ENCODE results near the gene AKAP6. TPM values are rescaled to one million over a fixed set of nuclear protein-coding genes. Genes with fewer than 3 reads are reported as not detected.

The AKAP6 gene
- total RNA-seq, 1 experiment from 2014 or later: 1.9 TPM

DNA sequence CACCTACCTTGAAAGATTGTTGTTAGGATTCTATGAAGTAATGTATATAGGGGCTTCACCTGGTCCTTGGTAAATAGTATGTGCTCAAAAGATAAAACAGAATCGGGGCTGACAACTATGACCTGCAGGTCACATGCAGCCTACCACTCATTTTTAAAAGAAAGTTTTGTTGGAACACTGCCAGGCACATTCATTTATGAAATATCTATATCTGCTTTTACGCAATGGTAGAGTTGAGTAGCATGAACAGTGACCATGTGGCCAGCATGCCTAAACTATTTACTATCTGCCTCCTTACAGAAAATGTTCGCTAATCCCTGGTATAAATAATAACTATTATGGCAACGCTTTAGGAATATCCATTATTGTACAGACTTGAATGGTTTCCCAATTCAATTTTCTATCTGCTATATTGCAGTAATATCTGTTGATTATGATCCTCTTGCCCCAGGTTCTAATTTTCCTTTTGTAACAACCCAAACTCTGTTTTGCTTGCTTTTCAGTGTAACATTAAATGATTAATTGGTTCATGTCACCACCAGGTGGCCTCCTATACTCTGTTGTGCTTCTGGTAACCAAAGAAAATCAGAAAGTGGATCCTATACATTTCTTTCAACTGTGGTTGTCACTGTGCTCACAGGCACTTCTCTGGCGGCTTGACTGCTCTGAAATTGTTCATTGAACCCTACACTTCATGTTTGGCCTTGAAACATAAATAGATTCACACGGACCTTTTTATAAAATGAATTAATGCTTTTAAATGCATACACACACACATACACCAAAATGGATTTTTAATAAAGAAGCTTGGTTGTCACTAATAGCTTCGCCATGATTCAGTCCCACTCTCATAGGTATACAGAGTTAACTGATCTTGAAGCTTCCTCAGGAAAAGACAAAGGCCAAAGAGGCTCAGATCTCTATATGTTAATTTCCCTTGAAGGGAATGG lies 381.9 kb downstream of the AKAP6 start:
- CTCF ChIA-PET: interaction anchor here (0.8 to 1.0 kb wide), 2 partner anchors 1082 to 1590 kb away, joined by 3 to 5 read pairs; no protein-coding TSS in a partner anchor
- POLR2A ChIA-PET: no interaction called here
- H3K9me2 ChIP-seq (ENCODE audit: insufficient read depth): no peaks in the 10 kb centered on the region
- no peak overlapping the region for H3K4me2 ChIP-seq (ENCODE audit: low read length)
- H4K20me1 ChIP-seq (ENCODE audit: insufficient read depth): no peaks in the 10 kb centered on the region
- H3K27ac ChIP-seq (ENCODE audit: low read depth, low read length): no peak overlapping the region
- no peaks in the 10 kb centered on the region for H3K9me3 ChIP-seq (ENCODE audit: control insufficient read depth in 1 of 2, insufficient read depth in 1 of 2, low read depth in 1 of 2, low read length in 2 of 2)
- ATAC-seq (peak; percentile 52; the same call in 1 of the 2 replicates), DNase-seq (ENCODE audit: low read depth, low spot score) (peak; percentile 6)
- BruUV-seq (replicated peaks): no TSS peak
- H3K9ac ChIP-seq (ENCODE audit: low read length): no peak overlapping the region
- no peak overlapping the region for H2AFZ ChIP-seq (ENCODE audit: low read depth, low read length, poor library complexity, severe bottlenecking)
- intact Hi-C loops (cut with micrococcal nuclease): loop anchor here (1.0 to 5.0 kb wide), 2 partner anchors 1081 to 1591 kb away; no protein-coding TSS in a partner anchor
- RAD21 ChIA-PET (ENCODE audit: low non-redundant PET in 1 of 2, low total read pairs in 2 of 2, uncharacterized antibody in 2 of 2, unreplicated experiment in 2 of 2): no interaction called here
- H3K4me3 ChIP-seq (replicated peaks in 1 of 2; ENCODE audit: low read depth in 1 of 2, low read length in 2 of 2): no peak overlapping the region
- H3K79me2 ChIP-seq (ENCODE audit: insufficient read depth, low read length): no peaks in the 10 kb centered on the region
- H3K27me3 ChIP-seq (ENCODE audit: insufficient read depth, low read length): peaks cover 15% of the 10 kb centered on the region; the same call in 1 of the 2 replicates
- H3K36me3 ChIP-seq (ENCODE audit: control insufficient read depth in 1 of 2, insufficient read depth in 2 of 2, low read length in 2 of 2): no peaks in the 10 kb centered on the region
- TF ChIP-seq, protein P1, sequence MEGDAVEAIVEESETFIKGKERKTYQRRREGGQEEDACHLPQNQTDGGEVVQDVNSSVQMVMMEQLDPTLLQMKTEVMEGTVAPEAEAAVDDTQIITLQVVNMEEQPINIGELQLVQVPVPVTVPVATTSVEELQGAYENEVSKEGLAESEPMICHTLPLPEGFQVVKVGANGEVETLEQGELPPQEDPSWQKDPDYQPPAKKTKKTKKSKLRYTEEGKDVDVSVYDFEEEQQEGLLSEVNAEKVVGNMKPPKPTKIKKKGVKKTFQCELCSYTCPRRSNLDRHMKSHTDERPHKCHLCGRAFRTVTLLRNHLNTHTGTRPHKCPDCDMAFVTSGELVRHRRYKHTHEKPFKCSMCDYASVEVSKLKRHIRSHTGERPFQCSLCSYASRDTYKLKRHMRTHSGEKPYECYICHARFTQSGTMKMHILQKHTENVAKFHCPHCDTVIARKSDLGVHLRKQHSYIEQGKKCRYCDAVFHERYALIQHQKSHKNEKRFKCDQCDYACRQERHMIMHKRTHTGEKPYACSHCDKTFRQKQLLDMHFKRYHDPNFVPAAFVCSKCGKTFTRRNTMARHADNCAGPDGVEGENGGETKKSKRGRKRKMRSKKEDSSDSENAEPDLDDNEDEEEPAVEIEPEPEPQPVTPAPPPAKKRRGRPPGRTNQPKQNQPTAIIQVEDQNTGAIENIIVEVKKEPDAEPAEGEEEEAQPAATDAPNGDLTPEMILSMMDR (IDR thresholded peaks at IDR 0.05 in 2 of 3, conservative IDR thresholded peaks at IDR 0.05 in 1 of 3; ENCODE audit: borderline replicate concordance in 1 of 3, insufficient read depth in 1 of 3, low read depth in 2 of 3, low read length in 2 of 3): peak; percentile 33 to 56 (median 49); a peak in 5 of 6 replicates
- TF ChIP-seq RAD21 (IDR thresholded peaks at IDR 0.05; ENCODE audit: low read depth): peak; percentile 47
- no peak for TF ChIP-seq EZH2 (IDR thresholded peaks at IDR 0.05)
- no peaks in the 10 kb centered on the region for H3K4me1 ChIP-seq (ENCODE audit: control insufficient read depth in 1 of 2, insufficient read depth in 2 of 2, low read length in 2 of 2)

DNA sequence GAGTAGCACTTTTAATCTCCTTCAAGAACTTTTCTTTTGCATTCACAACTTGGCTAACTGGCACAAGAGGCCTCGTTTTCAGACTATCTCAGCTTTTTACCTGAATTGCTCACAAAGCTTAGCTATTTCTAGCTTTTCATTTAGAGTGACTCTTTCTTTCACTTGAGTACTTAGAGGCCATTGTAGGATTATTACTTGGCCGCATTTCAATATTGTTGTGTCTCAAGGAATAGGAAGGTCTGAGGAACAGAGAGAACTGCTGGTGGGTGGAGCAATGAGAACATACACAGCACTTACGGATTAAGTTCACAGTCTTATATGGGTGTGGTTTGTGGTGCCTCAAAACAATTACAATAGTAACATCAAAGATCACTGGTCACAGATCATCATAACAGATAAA lies 384.8 kb downstream of the AKAP6 start:
- no peaks in the 10 kb centered on the region for H3K4me1 ChIP-seq (ENCODE audit: control insufficient read depth in 1 of 2, insufficient read depth in 2 of 2, low read length in 2 of 2)
- H3K27me3 ChIP-seq (ENCODE audit: insufficient read depth, low read length): 0 out of 2 replicates have a peak, but pooled peaks cover 6% of the 10 kb centered on the region
- ChIA-PET RAD21 (ENCODE audit: low non-redundant PET in 1 of 2, low total read pairs in 2 of 2, uncharacterized antibody in 2 of 2, unreplicated experiment in 2 of 2) (no interaction called here), CTCF (no interaction called here), POLR2A (no interaction called here)
- ATAC-seq (no peak), DNase-seq (ENCODE audit: low read depth, low spot score) (no peak)
- no peaks in the 10 kb centered on the region for H3K36me3 ChIP-seq (ENCODE audit: control insufficient read depth in 1 of 2, insufficient read depth in 2 of 2, low read length in 2 of 2)
- no peaks in the 10 kb centered on the region for H3K79me2 ChIP-seq (ENCODE audit: insufficient read depth, low read length)
- TF ChIP-seq TCF7L2 (IDR thresholded peaks at IDR 0.05; ENCODE audit: borderline replicate concordance, extremely low read depth, insufficient read depth, insufficient read length): no peak
- TF ChIP-seq FOSL1 (IDR thresholded peaks at IDR 0.05; ENCODE audit: low read depth): no peak
- TF ChIP-seq EZH2phosphoT487 (IDR thresholded peaks at IDR 0.05; ENCODE audit: borderline replicate concordance): no peak
- no peak for TF ChIP-seq EZH2 (IDR thresholded peaks at IDR 0.05)
- TF ChIP-seq SIN3A (IDR thresholded peaks at IDR 0.05; ENCODE audit: low read depth): no peak
- TF ChIP-seq, protein P2, sequence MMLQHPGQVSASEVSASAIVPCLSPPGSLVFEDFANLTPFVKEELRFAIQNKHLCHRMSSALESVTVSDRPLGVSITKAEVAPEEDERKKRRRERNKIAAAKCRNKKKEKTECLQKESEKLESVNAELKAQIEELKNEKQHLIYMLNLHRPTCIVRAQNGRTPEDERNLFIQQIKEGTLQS (IDR thresholded peaks at IDR 0.05): no peak
- no peaks in the 10 kb centered on the region for H4K20me1 ChIP-seq (ENCODE audit: insufficient read depth)
- H3K9me3 ChIP-seq (ENCODE audit: control insufficient read depth in 1 of 2, insufficient read depth in 1 of 2, low read depth in 1 of 2, low read length in 2 of 2): no peaks in the 10 kb centered on the region
- BruUV-seq (replicated peaks): no TSS peak
- no peak overlapping the region for H3K27ac ChIP-seq (ENCODE audit: low read depth, low read length)
- H3K9ac ChIP-seq (ENCODE audit: low read length): no peak overlapping the region
- intact Hi-C loops (cut with micrococcal nuclease): loop anchor here (5.0 kb wide), 1 partner anchor 1588 kb away; no protein-coding TSS in a partner anchor
- no peaks in the 10 kb centered on the region for H3K9me2 ChIP-seq (ENCODE audit: insufficient read depth)
- H3K4me3 ChIP-seq (replicated peaks in 1 of 2; ENCODE audit: low read depth in 1 of 2, low read length in 2 of 2): no peak overlapping the region
- no peak overlapping the region for H3K4me2 ChIP-seq (ENCODE audit: low read length)
- no peak overlapping the region for H2AFZ ChIP-seq (ENCODE audit: low read depth, low read length, poor library complexity, severe bottlenecking)
